Measurements from ENCODE around the gene TMEM218. TPM values are rescaled to one million over a fixed set of nuclear protein-coding genes. Genes with fewer than 3 reads are reported as not detected.

TMEM218 gene
- total and polyA plus RNA-seq, 3 experiments from 2014 or later, result 22.5 to 36.6 (median 25.5) TPM

GRCh38 chr11:125076378-125076945, 35.0 kb downstream of the TMEM218 start:
- no peak for DNase-seq
- no peaks in the 10 kb centered on the region for H3K36me3 ChIP-seq (ENCODE audit: insufficient read depth, low read length)
- Mint-ChIP-seq H3K4me3 (no peak overlapping the region), H3K36me3 (no peaks in the 10 kb centered on the region), H3K4me1 (peaks cover 0 to under 1% (median under 1%) of the 10 kb centered on the region in 3 donors), H3K27me3 (peaks cover 13 to 45% of the 10 kb centered on the region in 2 donors), H3K27ac (no peak overlapping the region), H3K9me3 (no peaks in the 10 kb centered on the region)
- no peak overlapping the region for H3K4me3 ChIP-seq (ENCODE audit: low read length)
- H3K27ac ChIP-seq (ENCODE audit: low read depth, low read length), result no peak overlapping the region
- no peaks in the 10 kb centered on the region for H3K9me3 ChIP-seq (ENCODE audit: low read length)
- CTCF ChIA-PET, result no interaction called here
- POLR2A ChIA-PET, result no interaction called here
- no peaks in the 10 kb centered on the region for H3K4me1 ChIP-seq (ENCODE audit: insufficient read depth, low read length)
- no peaks in the 10 kb centered on the region for H3K27me3 ChIP-seq (ENCODE audit: insufficient read depth, low read length, poor library complexity, severe bottlenecking)

GRCh38 chr11:125075900-125076317, 35.5 kb downstream of the TMEM218 start:
- H3K36me3 Mint-ChIP-seq, result no peaks in the 10 kb centered on the region
- H3K9me3 ChIP-seq (ENCODE audit: low read length), result no peaks in the 10 kb centered on the region
- H3K4me1 Mint-ChIP-seq, result peaks cover 1 to 6% (median 6%) of the 10 kb centered on the region in 3 donors
- no peaks in the 10 kb centered on the region for H3K4me1 ChIP-seq (ENCODE audit: insufficient read depth, low read length)
- H3K27ac Mint-ChIP-seq, result no peak overlapping the region
- peaks cover 13 to 49% of the 10 kb centered on the region in 2 donors for H3K27me3 Mint-ChIP-seq
- no peak overlapping the region for H3K4me3 Mint-ChIP-seq
- H3K27me3 ChIP-seq (ENCODE audit: insufficient read depth, low read length, poor library complexity, severe bottlenecking), result no peaks in the 10 kb centered on the region
- H3K27ac ChIP-seq (ENCODE audit: low read depth, low read length), result peak overlapping the region; percentile 31
- POLR2A ChIA-PET, result no interaction called here
- no peaks in the 10 kb centered on the region for H3K9me3 Mint-ChIP-seq
- no peak overlapping the region for H3K4me3 ChIP-seq (ENCODE audit: low read length)
- CTCF ChIA-PET, result no interaction called here
- H3K36me3 ChIP-seq (ENCODE audit: insufficient read depth, low read length), result no peaks in the 10 kb centered on the region
- DNase-seq, result no peak

DNA sequence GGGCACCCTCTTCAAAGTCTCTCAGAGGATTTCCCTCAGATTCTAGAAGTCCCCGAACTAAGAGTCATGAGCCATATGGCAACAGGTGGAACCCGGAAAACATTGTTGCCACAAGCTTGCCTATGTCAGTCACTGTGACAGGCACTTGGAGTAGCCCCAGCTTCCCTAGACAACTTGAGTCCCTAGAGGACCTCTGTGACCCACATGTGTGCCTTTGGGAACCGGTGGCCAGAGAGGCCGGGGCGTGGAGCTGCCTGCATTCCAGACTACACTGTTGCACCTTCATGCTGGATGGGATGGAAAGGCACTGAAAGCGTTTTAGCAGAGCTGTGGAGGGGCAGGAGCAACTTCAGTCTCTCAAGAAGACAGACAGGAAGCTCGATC, 36.2 kb downstream of the TMEM218 start:
- Histone ChIP-seq H3K9me3 (ENCODE audit: low read length) (no peaks in the 10 kb centered on the region), H3K4me1 (ENCODE audit: insufficient read depth, low read length) (no peaks in the 10 kb centered on the region), H3K36me3 (ENCODE audit: insufficient read depth, low read length) (no peaks in the 10 kb centered on the region), H3K4me3 (ENCODE audit: low read length) (no peak overlapping the region), H3K27me3 (ENCODE audit: insufficient read depth, low read length, poor library complexity, severe bottlenecking) (no peaks in the 10 kb centered on the region), H3K27ac (ENCODE audit: low read depth, low read length) (peak overlapping the region; percentile 31)
- H3K4me3 Mint-ChIP-seq, result no peak overlapping the region
- peaks cover 13 to 51% of the 10 kb centered on the region in 2 donors for H3K27me3 Mint-ChIP-seq
- H3K36me3 Mint-ChIP-seq, result no peaks in the 10 kb centered on the region
- H3K4me1 Mint-ChIP-seq, result peaks cover 4 to 11% (median 8%) of the 10 kb centered on the region in 3 donors
- no peak for DNase-seq
- no peak overlapping the region for H3K27ac Mint-ChIP-seq
- POLR2A ChIA-PET, result no interaction called here
- no peaks in the 10 kb centered on the region for H3K9me3 Mint-ChIP-seq
- CTCF ChIA-PET, result no interaction called here

DNA sequence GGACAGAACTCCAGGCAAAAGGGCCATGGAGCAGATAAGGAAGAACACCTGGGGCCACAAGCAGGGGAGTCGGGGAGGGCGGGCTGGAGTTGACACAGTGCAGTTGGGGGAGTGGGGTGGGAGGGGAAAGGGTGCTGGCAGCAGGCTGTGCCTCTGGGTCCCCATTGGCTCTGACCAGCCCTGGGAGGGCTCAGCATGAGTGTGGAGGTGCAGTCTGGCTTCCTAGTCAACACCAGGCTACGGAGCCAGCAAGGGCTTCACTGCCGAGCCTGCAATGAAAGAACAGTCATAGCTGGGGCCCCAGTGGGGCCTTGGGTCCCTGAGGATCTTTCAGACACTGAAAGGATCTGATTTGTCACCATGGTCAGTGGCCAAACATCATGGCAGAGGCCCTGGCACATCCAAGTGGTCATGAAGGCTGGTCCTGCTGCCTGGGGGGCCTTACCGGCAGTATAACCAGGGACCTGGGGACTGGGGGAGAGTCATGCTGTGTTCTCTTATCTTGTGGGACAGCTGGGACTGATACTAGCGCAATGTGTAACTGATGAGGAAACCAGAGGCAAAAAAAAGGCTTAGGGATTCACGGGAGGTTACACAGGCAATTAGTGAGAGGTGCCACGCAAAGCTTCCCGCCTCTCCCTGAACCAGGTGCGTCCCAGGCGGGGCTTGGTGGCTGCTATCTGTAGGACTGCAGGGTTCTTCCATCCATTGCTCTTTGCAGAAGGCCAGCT, 36.8 kb downstream of the TMEM218 start:
- Mint-ChIP-seq H3K27me3 (peaks cover 13 to 55% of the 10 kb centered on the region in 2 donors), H3K36me3 (no peaks in the 10 kb centered on the region), H3K4me3 (no peak overlapping the region), H3K27ac (no peak overlapping the region), H3K9me3 (no peaks in the 10 kb centered on the region), H3K4me1 (peaks cover 4 to 13% (median 8%) of the 10 kb centered on the region in 3 donors)
- Histone ChIP-seq H3K36me3 (ENCODE audit: insufficient read depth, low read length) (no peaks in the 10 kb centered on the region), H3K4me3 (ENCODE audit: low read length) (no peak overlapping the region), H3K9me3 (ENCODE audit: low read length) (no peaks in the 10 kb centered on the region), H3K4me1 (ENCODE audit: insufficient read depth, low read length) (no peaks in the 10 kb centered on the region), H3K27ac (ENCODE audit: low read depth, low read length) (no peak overlapping the region), H3K27me3 (ENCODE audit: insufficient read depth, low read length, poor library complexity, severe bottlenecking) (no peaks in the 10 kb centered on the region)
- ChIA-PET CTCF (no interaction called here), POLR2A (no interaction called here)
- no peak for DNase-seq

- H3K4me3 ChIP-seq (ENCODE audit: low read length), result no peak overlapping the region
- H3K27me3 Mint-ChIP-seq, result peaks cover 12 to 60% of the 10 kb centered on the region in 2 donors
- peaks cover 4 to 13% (median 8%) of the 10 kb centered on the region in 3 donors for H3K4me1 Mint-ChIP-seq
- no peaks in the 10 kb centered on the region for H3K27me3 ChIP-seq (ENCODE audit: insufficient read depth, low read length, poor library complexity, severe bottlenecking)
- no peaks in the 10 kb centered on the region for H3K36me3 Mint-ChIP-seq
- no peaks in the 10 kb centered on the region for H3K9me3 ChIP-seq (ENCODE audit: low read length)
- peak overlapping the region in 1 of 8 donors; percentile 27 for H3K27ac Mint-ChIP-seq
- no peaks in the 10 kb centered on the region for H3K36me3 ChIP-seq (ENCODE audit: insufficient read depth, low read length)
- CTCF ChIA-PET, result interaction anchor here (0.7 kb wide), 1 partner anchor 8 kb away, joined by 3 read pairs; no protein-coding TSS in a partner anchor
- no peak overlapping the region for H3K27ac ChIP-seq (ENCODE audit: low read depth, low read length)
- no peak overlapping the region for H3K4me3 Mint-ChIP-seq
- POLR2A ChIA-PET, result no interaction called here
- no peak for DNase-seq
- no peaks in the 10 kb centered on the region for H3K4me1 ChIP-seq (ENCODE audit: insufficient read depth, low read length)
- no peaks in the 10 kb centered on the region for H3K9me3 Mint-ChIP-seq
Observed at GRCh38 chr11:125073616-125074483, 37.6 kb downstream of the TMEM218 start.

DNA sequence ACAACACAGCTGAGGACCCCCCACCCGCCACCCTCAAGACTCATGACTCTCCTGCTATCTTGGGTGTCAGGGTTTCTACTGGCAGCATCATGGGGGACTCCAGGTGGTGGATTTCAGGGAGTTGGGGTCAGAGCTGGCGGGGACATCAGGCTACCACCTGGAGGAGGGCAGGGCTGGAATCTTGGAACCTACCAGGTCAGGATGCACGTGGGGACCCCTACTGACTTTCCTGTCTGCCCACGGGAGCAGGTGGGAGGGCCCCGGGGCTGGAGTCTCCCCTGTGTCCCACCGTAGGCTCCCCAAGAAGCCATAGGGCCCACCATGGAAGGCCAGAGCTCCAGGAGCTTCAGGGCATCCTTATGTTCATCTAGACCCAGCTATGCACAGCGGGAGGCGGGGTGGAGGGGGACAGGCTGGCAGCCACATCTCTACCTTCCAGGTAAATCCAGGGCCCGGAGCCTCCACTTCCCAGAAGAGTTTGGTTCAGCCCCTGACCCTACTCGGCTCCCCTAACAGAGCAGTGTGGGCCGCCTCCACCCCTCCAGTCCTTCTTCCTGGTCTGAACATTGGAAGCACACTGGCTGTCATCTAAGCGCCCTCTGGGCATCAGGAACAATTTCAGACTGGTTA, 38.4 kb downstream of the TMEM218 start:
- Mint-ChIP-seq H3K9me3 (no peaks in the 10 kb centered on the region), H3K27me3 (peaks cover 11 to 60% of the 10 kb centered on the region in 2 donors), H3K4me3 (no peak overlapping the region), H3K36me3 (no peaks in the 10 kb centered on the region), H3K4me1 (peaks cover 4 to 13% (median 8%) of the 10 kb centered on the region in 3 donors), H3K27ac (peak overlapping the region in 1 of 8 donors; percentile 33)
- Histone ChIP-seq H3K27me3 (ENCODE audit: insufficient read depth, low read length, poor library complexity, severe bottlenecking) (no peaks in the 10 kb centered on the region), H3K9me3 (ENCODE audit: low read length) (no peaks in the 10 kb centered on the region), H3K4me3 (ENCODE audit: low read length) (no peak overlapping the region), H3K36me3 (ENCODE audit: insufficient read depth, low read length) (no peaks in the 10 kb centered on the region), H3K4me1 (ENCODE audit: insufficient read depth, low read length) (no peaks in the 10 kb centered on the region), H3K27ac (ENCODE audit: low read depth, low read length) (no peak overlapping the region)
- CTCF ChIA-PET, result interaction anchor here (0.7 kb wide), 1 partner anchor 9 kb away, joined by 3 read pairs; no protein-coding TSS in a partner anchor
- POLR2A ChIA-PET, result no interaction called here
- DNase-seq, result no peak

DNA sequence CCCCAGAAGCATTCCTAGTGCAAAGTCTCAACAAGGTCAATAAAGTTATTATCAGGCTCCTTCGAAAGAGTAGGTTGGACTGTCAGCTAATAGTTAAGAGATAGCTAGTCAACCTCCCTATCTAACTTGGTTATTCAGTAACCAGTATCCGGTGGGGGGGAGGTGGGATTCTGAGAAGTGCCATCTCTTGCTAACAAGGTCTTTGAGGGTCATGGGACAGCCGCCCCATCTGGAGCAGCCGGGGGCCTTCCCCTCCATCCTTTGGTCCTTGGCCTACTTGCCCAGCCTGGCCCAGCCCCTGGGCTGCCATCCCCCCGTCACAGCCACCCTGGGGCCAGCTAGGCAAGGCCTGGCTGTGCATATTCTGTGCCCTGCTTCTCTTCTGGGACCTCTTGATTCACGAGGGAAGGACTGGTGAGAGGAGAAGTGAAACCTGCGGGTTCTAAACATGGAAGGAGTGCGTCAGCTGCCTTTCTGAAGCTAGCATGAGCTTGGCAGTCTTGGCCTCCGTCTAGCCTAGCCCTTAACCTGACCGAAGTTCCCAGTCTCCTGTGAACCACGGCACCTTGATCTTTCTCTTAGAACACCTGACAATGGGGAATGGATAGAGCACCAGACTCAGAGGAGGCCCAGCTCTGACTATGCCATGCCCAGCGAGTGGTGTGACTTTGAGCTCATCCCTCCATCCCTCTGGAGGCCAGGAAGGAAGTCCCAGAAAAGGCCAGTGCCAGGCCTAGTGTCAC, 39.0 kb downstream of the TMEM218 start:
- ChIA-PET CTCF (no interaction called here), POLR2A (no interaction called here)
- Mint-ChIP-seq H3K27ac (no peak overlapping the region), H3K9me3 (no peaks in the 10 kb centered on the region), H3K4me1 (peaks cover 4 to 13% (median 8%) of the 10 kb centered on the region in 3 donors), H3K4me3 (no peak overlapping the region), H3K36me3 (no peaks in the 10 kb centered on the region), H3K27me3 (peaks cover 11 to 62% of the 10 kb centered on the region in 2 donors)
- Histone ChIP-seq H3K4me3 (ENCODE audit: low read length) (no peak overlapping the region), H3K9me3 (ENCODE audit: low read length) (no peaks in the 10 kb centered on the region), H3K27ac (ENCODE audit: low read depth, low read length) (no peak overlapping the region), H3K27me3 (ENCODE audit: insufficient read depth, low read length, poor library complexity, severe bottlenecking) (no peaks in the 10 kb centered on the region), H3K4me1 (ENCODE audit: insufficient read depth, low read length) (no peaks in the 10 kb centered on the region), H3K36me3 (ENCODE audit: insufficient read depth, low read length) (no peaks in the 10 kb centered on the region)
- DNase-seq, result no peak

Data from CD8-positive, alpha-beta memory T cell (primary cell).